NCI-H128 (cell line): ENCODE measurements around the gene NAGLU.
"Not testable (repeated sequence)": the region's sequence is repeated elsewhere in the genome, so short reads cannot be mapped to it uniquely, and the experiment has no call there.

ENCODE experiments used
- DNase-seq: peaks from one replicate; lab custom pipeline; 2025; ENCODE audit not compliant: unreplicated experiment; lab: John Stamatoyannopoulos, UW

The NAGLU gene

GRCh38 chr17:42521036-42521435 is 15.0 kb upstream of the NAGLU start:
- no peak for DNase-seq

- no peak for DNase-seq
Observed at GRCh38 chr17:42521666-42522262, 14.3 kb upstream of the NAGLU start.

- DNase-seq, result no peak
Observed at GRCh38 chr17:42522263-42522790, 13.7 kb upstream of the NAGLU start.

GRCh38 chr17:42522798-42523278 is 13.2 kb upstream of the NAGLU start:
- DNase-seq, result no peak

- no peak for DNase-seq
Observed at GRCh38 chr17:42525221-42525620, 10.8 kb upstream of the NAGLU start.

- DNase-seq, result no peak
Observed at GRCh38 chr17:42526031-42526444, 10.0 kb upstream of the NAGLU start.

GRCh38 chr17:42527932-42528331 is 8.1 kb upstream of the NAGLU start:
- DNase-seq, result no peak

GRCh38 chr17:42529061-42529460 is 7.0 kb upstream of the NAGLU start:
- no peak for DNase-seq

GRCh38 chr17:42530952-42531454 is 5.0 kb upstream of the NAGLU start:
- DNase-seq, result no peak

- DNase-seq, result no peak
Observed at GRCh38 chr17:42531455-42532354, 4.3 kb upstream of the NAGLU start.

- DNase-seq, result no peak
Observed at GRCh38 chr17:42535155-42536047, 640 bp upstream of the NAGLU start.

- DNase-seq, result peak; percentile 61
Observed at GRCh38 chr17:42536372-42537155, 523 bp downstream of the NAGLU start.

GRCh38 chr17:42537156-42537805 is 1.2 kb downstream of the NAGLU start:
- DNase-seq, result no peak

- no peak for DNase-seq
Observed at GRCh38 chr17:42537826-42538451, 1.9 kb downstream of the NAGLU start.

- no peak for DNase-seq
Observed at GRCh38 chr17:42538482-42538881, 2.4 kb downstream of the NAGLU start.

- DNase-seq, result not testable (repeated sequence)
Observed at GRCh38 chr17:42540558-42540957, 4.5 kb downstream of the NAGLU start.

- no peak for DNase-seq
Observed at GRCh38 chr17:42541041-42541833, 5.2 kb downstream of the NAGLU start.
